Cardiac muscle cell (in vitro differentiated cells and primary cell): ENCODE data around the gene DPYSL4. TPM values are rescaled to one million over a fixed set of nuclear protein-coding genes. Genes with fewer than 3 reads are reported as not detected.

Experiments used
- DNase-seq, 2 donors: peaks; one replicate each; pipeline versions ENCODE4 v3.0.0 to v3.0.0-alpha.2; 2010 to 2017; ENCODE audit warnings: low read depth in 1 of 2, low spot score in 1 of 2
- H3K27ac ChIP-seq: fragments of 200-600 bp; sonication (generic); 2 replicates; pipeline ENCODE4 v1.5.1; 2016
- H3K27me3 ChIP-seq: fragments of 200-600 bp; sonication (generic); 2 replicates; pipeline ENCODE4 v1.6.0; 2016; ENCODE audit warnings: control low read depth
- H3K36me3 ChIP-seq: fragments of 200-600 bp; sonication (generic); 2 replicates; pipeline ENCODE4 v1.5.1; 2016; ENCODE audit warnings: control low read depth
- H3K4me1 ChIP-seq: fragments of 200-600 bp; sonication (generic); 2 replicates; pipeline ENCODE4 v1.8.1; 2017; ENCODE audit warnings: low read depth, mild to moderate bottlenecking, mixed run types
- H3K4me3 ChIP-seq: fragments of 200-600 bp; sonication (generic); 2 replicates; pipeline ENCODE4 v1.5.1; 2016; ENCODE audit warnings: mild to moderate bottlenecking
- H3K9me3 ChIP-seq: fragments of 200-600 bp; sonication (generic); 2 replicates; pipeline ENCODE4 v1.5.1; 2017; ENCODE audit warnings: low read depth, mild to moderate bottlenecking, control low read depth
- polyA plus RNA-seq: library from polyadenylated mRNA; unstranded; fragments of >200 nt; fragmentation: Nextera tagmentation; extraction: Ambion mirVana; gene quantifications from 2 replicates; pipeline ENCODE4 v1.2.1, GENCODE V29; 2016
- total RNA-seq: library from RNA; depleted of rRNA; stranded (reverse); fragments of >200 nt; gene quantifications from 2 replicates; pipeline ENCODE4 v1.2.3, GENCODE V29; 2016
- TF ChIP-seq, protein P1 (sequence below): IDR thresholded peaks from 2 replicates; pipeline ENCODE4 v1.5.1; 2012; ENCODE audit warnings: low read depth, mild to moderate bottlenecking, low read length

Gene DPYSL4
- total and polyA plus RNA-seq, 2 experiments from 2014 or later, result 12.5 to 30.3 TPM

DNA sequence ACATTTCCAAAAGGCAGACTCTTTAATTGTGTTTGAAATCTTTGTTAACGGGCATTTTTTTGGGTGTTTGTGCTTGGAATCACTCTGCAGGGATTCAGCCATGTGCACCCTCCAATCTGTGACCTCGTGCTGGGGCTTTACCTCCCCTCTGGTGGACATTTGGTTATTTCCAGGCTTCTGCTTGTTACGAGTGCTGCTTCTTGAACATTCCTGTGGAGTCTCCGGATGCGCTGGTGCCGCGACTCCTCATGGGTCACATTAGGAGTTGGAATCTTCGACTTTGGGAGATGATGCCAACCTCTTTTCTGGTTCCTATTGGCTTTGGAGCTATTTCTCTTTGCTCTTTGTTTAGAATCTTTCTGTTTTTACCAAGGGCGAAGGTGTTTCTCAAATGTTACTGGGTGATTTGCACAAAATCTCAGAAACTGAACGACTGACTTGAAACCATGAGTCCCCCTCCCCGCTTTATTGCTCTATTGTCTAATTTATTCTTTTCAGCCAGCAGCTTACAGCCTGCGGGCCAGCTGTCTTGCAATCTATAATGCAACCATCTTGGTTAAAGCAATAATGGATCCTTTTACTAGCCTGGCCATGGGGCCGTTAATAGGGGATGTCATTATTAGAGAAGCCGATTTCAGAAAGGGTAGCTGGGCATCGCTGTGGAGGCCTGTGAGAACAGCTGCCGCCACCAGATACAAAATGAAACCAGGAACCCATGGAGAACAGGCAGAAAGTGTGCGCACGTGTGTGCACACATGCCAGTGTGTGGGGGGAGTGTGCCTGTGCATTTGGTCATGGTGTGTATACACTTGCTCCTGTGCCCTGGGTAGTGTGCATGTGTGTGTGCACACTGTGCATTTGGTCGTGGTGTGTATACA is 9.9 kb upstream of the DPYSL4 start:
- Histone ChIP-seq H3K27me3 (peaks cover 63% of the 10 kb centered on the region), H3K4me1 (no peaks in the 10 kb centered on the region), H3K27ac (no peak overlapping the region)

DNA sequence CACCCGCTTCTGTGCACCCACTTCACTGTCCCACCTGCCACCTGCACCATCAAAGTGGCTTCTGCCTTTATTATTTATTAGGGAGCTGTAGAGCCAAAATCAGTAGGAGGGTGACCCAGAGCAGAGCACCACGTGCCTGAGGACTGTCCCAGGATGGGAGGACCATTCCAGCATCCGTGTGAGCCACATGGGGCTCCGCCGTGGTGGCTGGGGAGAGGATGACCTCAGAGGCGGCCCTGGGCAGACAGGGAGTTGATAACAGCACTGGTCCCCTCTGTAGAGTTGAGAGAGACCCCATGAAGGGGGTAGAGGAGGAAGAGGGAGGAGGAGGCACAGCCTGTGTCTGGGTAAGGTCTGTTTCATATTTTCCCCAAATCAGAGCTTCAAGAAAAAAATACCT is 8.7 kb upstream of the DPYSL4 start:
- Histone ChIP-seq H3K27ac (no peak overlapping the region), H3K27me3 (peaks cover 68% of the 10 kb centered on the region), H3K4me3 (no peak overlapping the region), H3K4me1 (no peaks in the 10 kb centered on the region), H3K9me3 (no peaks in the 10 kb centered on the region), H3K36me3 (no peaks in the 10 kb centered on the region)
- no peak for DNase-seq
- TF ChIP-seq, protein P1, sequence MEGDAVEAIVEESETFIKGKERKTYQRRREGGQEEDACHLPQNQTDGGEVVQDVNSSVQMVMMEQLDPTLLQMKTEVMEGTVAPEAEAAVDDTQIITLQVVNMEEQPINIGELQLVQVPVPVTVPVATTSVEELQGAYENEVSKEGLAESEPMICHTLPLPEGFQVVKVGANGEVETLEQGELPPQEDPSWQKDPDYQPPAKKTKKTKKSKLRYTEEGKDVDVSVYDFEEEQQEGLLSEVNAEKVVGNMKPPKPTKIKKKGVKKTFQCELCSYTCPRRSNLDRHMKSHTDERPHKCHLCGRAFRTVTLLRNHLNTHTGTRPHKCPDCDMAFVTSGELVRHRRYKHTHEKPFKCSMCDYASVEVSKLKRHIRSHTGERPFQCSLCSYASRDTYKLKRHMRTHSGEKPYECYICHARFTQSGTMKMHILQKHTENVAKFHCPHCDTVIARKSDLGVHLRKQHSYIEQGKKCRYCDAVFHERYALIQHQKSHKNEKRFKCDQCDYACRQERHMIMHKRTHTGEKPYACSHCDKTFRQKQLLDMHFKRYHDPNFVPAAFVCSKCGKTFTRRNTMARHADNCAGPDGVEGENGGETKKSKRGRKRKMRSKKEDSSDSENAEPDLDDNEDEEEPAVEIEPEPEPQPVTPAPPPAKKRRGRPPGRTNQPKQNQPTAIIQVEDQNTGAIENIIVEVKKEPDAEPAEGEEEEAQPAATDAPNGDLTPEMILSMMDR, result no peak

More for the DNA sequence above, 9.9 kb upstream of the DPYSL4 start:
- H3K4me3 ChIP-seq, result no peak overlapping the region
- no peaks in the 10 kb centered on the region for H3K9me3 ChIP-seq
- TF ChIP-seq, protein P1, result no peak
- no peak for DNase-seq
- no peaks in the 10 kb centered on the region for H3K36me3 ChIP-seq

DNA sequence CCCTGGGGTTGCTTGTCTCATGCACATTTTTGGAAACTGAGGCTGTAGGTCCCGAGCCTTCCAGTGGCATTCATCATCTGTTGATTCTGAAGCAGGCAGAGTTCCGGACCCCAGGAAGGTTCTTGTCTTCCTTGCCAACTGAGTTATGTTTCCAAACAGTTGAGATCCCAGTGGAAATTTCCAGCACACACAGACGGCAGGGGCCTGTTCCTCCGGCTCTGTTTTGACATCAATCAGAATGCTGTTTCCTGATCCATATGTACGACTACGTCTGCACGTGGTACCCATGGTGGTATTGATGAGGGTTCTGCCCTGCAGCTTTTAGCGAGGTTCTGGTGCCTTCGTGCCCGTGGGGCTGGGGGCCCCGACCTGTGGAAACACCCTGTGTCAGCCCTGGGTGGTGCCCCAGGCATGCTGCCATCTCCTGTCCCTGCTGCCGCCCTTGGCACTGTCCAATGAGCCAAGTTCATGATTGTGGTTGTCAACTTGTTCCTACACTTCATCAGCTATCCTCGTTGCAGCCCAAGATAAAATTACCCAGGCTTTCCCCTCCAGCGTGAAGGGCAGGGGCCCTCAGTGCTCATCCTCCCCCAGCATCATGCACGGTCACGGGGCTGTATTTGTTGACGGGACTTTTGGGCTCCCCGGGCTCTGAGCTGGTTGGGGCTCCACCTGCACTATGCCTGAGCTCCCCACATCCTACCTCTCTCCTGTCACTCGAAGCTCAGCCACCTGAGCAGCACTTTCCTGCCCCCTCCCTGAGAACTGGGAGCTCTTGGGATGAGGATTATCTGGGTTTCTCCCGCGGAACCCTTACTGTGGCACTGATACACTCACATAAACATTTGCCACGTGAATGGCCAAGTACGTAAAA is 7.8 kb upstream of the DPYSL4 start:
- DNase-seq, result no peak
- no peaks in the 10 kb centered on the region for H3K4me1 ChIP-seq
- H3K4me3 ChIP-seq, result no peak overlapping the region
- H3K27me3 ChIP-seq, result peaks cover 77% of the 10 kb centered on the region
- no peaks in the 10 kb centered on the region for H3K9me3 ChIP-seq
- TF ChIP-seq, protein P1, result no peak
- H3K27ac ChIP-seq, result no peak overlapping the region
- no peaks in the 10 kb centered on the region for H3K36me3 ChIP-seq

DNA sequence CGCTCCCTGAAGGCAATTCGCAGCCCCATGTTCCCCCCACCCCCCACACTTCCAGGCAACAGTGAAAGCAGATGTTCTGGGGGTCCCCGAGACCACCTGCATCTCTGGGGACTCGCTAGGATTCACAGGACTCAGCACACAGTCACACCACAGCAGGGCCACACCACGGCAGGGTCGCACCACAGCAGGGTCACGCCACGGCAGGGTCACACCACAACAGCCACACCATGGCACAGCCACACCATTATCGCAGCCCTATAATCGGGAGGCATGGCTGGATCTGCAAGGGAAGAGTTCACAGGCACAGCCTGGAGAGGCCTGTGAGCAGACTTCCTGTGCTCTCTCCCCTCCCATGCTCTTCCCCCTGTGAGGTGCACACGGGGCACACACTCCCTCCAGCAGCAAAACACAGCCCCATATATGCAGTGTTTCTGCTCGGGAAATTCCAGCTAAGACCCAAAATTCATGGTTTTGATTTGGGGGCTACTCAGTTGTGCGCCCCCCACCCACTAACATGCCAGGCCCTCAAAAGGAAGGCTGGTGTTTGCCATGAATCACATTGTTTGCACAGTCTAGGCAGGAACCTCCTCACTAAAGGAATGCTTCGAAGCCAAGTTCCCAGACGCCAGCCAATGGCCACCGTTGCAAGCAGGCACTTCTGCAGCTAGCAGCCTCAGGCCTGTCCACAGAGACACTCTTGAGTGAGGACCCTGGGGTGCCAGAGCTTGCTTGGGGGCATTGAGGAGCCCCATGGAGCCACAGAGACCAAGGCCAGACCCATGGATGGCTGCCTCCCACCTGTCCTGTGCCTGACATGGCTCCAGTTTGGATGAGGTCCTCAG is 7.0 kb upstream of the DPYSL4 start:
- peaks cover 83% of the 10 kb centered on the region for H3K27me3 ChIP-seq
- TF ChIP-seq, protein P1, result no peak
- H3K9me3 ChIP-seq, result no peaks in the 10 kb centered on the region
- no peak overlapping the region for H3K27ac ChIP-seq
- DNase-seq, result no peak
- H3K4me1 ChIP-seq, result no peaks in the 10 kb centered on the region
- no peak overlapping the region for H3K4me3 ChIP-seq
- no peaks in the 10 kb centered on the region for H3K36me3 ChIP-seq

DNA sequence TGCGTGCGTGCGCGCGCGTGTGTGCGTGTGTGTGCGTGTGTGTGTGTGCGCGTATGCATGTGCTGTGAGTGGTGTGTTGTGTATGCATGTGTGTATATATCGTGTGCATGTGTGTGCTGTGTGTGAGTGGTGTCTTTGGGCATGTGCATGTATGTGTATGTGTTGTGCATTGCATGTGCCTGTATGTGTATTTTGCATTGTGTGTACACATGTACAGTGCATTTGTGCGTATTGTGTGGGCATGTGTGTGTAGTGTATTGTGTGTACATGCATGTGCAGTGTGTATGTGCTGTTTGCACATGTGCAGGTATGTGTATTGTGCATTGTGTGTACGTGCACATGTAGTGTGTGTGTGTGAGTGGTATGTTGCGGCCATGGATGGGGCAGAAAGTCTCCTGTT is 6.0 kb upstream of the DPYSL4 start:
- peaks cover 85% of the 10 kb centered on the region for H3K27me3 ChIP-seq
- no peaks in the 10 kb centered on the region for H3K9me3 ChIP-seq
- no peak overlapping the region for H3K4me3 ChIP-seq
- H3K36me3 ChIP-seq, result no peaks in the 10 kb centered on the region
- no peak overlapping the region for H3K27ac ChIP-seq
- H3K4me1 ChIP-seq, result no peaks in the 10 kb centered on the region
- TF ChIP-seq, protein P1, result no peak
- DNase-seq, result no peak
